HG02981 (cell line): Measurements from ENCODE around the gene TTC8.

Experiments
- ATAC-seq: cut with Tn5 transposase; IDR thresholded peaks from one replicate; pipeline ENCODE4 v1.9.1; 2021; ENCODE audit warnings: mild to moderate bottlenecking, moderate library complexity; ENCODE audit not compliant: unreplicated experiment

TTC8 gene

GRCh38 chr14:88864198-88864597, 39.7 kb downstream of the TTC8 start:
- no peak for ATAC-seq

GRCh38 chr14:88866305-88866704, 41.9 kb downstream of the TTC8 start:
- ATAC-seq, result no peak

DNA sequence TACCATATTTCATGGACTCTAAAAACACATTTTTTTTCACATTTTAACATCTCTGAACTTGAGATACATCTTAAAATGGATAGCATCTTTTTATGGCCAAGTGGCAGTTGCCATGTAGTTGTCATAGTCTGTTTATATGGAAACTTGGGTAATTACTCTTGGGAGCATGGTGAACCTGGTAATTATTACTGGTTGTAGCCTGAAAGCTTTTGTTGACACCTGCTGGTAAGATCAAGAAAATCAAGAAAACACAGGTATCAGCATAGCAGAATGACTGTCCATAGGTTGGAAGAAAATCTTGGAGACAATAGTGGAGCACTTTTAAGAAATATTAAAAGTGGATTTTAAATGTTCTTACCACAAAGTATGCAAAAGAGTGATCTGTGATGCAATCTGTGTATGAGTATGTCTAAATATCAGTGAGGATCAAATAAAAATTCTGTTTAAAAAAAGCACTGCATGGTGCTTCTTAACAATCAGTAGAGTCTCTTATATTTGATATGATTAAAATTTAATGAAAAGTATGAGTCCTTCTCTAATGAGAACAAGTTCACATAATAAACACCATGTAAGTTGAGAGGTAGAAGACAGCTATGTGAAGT, 44.2 kb downstream of the TTC8 start:
- no peak for ATAC-seq

DNA sequence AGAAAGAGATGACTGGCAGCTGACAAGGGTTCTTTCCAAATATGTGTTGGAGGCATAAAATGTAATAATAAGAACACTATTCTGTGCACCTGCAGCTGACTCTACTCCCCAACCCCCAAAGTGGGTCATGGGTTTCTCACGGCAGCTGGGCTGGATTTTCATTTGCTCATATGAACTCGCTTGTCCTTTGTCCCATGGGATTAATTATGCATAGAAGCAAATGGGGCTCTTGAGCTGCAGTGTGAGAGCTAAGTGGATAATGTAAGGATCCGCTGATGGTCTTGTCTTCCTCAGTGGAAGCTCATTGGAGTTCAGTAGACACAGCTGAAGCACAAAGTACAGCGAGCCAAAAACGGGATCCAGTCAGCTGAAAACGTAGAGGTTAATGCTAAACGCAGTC, 46.3 kb downstream of the TTC8 start:
- ATAC-seq, result no peak

DNA sequence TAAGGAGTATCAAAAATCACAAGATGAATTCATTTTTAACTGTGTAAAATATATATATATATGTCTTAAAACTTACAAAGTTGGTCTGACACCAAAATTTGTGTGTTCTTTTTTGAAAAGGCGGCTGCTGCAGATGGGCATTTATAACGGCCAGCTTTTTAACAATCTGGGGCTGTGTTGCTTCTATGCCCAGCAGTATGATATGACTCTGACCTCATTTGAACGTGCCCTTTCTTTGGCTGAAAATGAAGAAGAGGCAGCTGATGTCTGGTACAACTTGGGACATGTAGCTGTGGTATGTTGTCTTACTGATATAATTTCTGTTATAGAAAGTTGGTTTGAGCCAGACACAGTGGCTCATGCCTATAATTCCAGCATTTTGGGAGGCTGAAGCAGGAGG, 47.0 kb downstream of the TTC8 start:
- ATAC-seq, result no peak

- no peak for ATAC-seq
Observed at GRCh38 chr14:88872976-88873375, 48.5 kb downstream of the TTC8 start.

- no peak for ATAC-seq
Observed at GRCh38 chr14:88877192-88877591, 52.7 kb downstream of the TTC8 start.

- no peak for ATAC-seq
Observed at GRCh38 chr14:88879022-88879421, 54.6 kb downstream of the TTC8 start.

- ATAC-seq, result no peak
Observed at GRCh38 chr14:88882236-88882635, 57.8 kb downstream of the TTC8 start.

- ATAC-seq, result no peak
Observed at GRCh38 chr14:88895116-88895515, 70.7 kb downstream of the TTC8 start.

DNA sequence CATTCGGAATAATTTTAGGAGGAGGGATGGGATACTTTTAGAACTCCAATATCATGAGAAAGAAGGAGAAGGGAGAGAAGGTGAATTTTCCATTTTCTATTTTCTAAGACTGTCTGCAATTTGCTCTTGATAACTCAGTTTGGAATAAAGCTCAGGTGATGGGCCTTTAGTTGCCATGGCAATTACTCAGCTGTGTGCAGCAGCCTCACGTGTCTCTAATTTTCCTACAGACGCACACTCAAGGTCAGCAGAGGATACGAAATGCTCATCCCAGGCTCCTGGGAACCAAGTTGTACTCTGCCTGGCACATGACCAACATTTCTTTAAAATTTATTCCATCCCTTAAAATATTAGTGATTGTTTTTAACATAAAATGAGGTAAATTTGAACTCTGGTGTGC, 76.7 kb downstream of the TTC8 start:
- no peak for ATAC-seq

GRCh38 chr14:88901991-88902390, 77.5 kb downstream of the TTC8 start:
- no peak for ATAC-seq

GRCh38 chr14:88902850-88903249, 78.4 kb downstream of the TTC8 start:
- no peak for ATAC-seq

GRCh38 chr14:88904206-88904647, 79.8 kb downstream of the TTC8 start:
- no peak for ATAC-seq

- ATAC-seq, result no peak
Observed at GRCh38 chr14:88904864-88905263, 80.4 kb downstream of the TTC8 start.

DNA sequence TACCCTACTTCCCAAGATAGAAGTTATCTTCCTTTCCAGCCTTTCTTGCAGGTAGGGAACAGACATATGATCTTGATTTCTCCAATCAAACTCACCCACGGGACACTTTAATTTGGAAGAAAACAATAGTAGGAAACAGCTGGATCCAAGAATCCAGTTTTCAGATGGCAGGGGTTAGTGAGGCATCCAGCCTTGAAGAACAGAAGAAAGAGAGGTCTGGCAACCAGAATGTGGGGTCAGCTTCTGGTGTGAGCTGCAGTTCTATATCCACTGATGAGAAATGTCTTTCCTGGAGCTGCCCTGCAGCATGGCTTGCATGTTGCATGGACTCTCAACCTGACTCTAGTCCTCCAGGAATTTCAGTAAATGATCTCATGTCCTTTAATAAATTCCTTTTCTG, 83.8 kb downstream of the TTC8 start:
- ATAC-seq, result no peak

- ATAC-seq, result no peak
Observed at GRCh38 chr14:88910386-88910785, 85.9 kb downstream of the TTC8 start.

DNA sequence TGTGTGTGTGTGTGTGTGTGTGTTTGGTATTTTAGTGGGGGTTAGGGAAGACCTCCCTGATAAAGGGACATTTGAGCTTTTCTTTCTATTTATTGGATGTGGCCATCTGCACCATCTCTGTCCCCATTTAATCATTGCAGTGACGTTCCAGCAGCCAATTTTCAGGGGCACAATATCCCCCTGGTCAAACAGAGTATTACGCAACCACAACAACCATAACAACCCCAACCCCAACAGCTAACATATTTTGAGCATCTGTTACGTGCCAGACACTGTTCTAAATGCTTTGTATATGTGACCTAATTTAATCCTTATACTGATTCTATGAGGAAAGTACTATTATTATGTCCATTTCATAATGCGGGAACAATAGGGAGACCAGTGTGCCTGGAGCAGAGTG, 87.4 kb downstream of the TTC8 start:
- no peak for ATAC-seq

GRCh38 chr14:88914956-88915355, 90.5 kb downstream of the TTC8 start:
- no peak for ATAC-seq

GRCh38 chr14:88919502-88919901, 95.1 kb downstream of the TTC8 start:
- no peak for ATAC-seq
